ENCODE results near the gene HK1.

Gene HK1

DNA sequence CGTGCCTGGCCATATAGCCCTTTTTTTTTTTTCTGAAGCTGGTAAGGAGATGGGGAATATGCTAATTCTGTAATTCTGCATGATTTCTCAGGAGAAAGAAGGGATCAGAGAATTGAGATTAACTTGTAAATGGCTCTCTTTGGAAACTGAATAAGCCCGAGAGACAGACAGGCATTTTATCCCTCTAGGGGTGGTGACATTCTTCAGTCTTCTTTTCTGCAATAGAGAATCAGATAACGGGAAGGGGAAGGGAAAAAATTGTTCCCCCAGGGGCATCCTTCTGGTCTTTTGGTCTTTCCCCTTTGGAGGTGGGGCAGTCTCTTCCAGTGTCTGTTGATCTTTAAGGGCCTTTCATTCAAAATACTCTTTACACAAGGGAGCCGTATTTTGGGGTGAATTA lies 34.2 kb downstream of the HK1 start:
- TF ChIP-seq EZH2 (IDR thresholded peaks at IDR 0.05; ENCODE audit: borderline replicate concordance, low read length): no peak
- TF ChIP-seq, protein P1, sequence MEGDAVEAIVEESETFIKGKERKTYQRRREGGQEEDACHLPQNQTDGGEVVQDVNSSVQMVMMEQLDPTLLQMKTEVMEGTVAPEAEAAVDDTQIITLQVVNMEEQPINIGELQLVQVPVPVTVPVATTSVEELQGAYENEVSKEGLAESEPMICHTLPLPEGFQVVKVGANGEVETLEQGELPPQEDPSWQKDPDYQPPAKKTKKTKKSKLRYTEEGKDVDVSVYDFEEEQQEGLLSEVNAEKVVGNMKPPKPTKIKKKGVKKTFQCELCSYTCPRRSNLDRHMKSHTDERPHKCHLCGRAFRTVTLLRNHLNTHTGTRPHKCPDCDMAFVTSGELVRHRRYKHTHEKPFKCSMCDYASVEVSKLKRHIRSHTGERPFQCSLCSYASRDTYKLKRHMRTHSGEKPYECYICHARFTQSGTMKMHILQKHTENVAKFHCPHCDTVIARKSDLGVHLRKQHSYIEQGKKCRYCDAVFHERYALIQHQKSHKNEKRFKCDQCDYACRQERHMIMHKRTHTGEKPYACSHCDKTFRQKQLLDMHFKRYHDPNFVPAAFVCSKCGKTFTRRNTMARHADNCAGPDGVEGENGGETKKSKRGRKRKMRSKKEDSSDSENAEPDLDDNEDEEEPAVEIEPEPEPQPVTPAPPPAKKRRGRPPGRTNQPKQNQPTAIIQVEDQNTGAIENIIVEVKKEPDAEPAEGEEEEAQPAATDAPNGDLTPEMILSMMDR (IDR thresholded peaks at IDR 0.05; ENCODE audit: low read length): no peak
- Histone ChIP-seq H4K20me1 (ENCODE audit: insufficient read depth, low read length) (no peaks in the 10 kb centered on the region), H3K9me2 (ENCODE audit: low read depth, low read length) (no peaks in the 10 kb centered on the region), H3K4me2 (ENCODE audit: low read length) (no peak overlapping the region), H3F3A (ENCODE audit: insufficient read depth, low read length) (no peaks in the 10 kb centered on the region), H3K9me3 (ENCODE audit: low read length) (no peaks in the 10 kb centered on the region), H3K4me3 (ENCODE audit: low read depth, low read length, poor library complexity, severe bottlenecking) (no peak overlapping the region), H3K27ac (ENCODE audit: low read depth, low read length, poor library complexity, severe bottlenecking) (no peak overlapping the region), H3K36me3 (ENCODE audit: insufficient read depth, low read length) (no peaks in the 10 kb centered on the region; the same call in 1 of the 2 replicates), H2AFZ (ENCODE audit: low read length) (no peak overlapping the region), H3K9ac (ENCODE audit: low read length) (no peak overlapping the region), H3K79me2 (ENCODE audit: insufficient read depth, low read length) (no peaks in the 10 kb centered on the region), H3K27me3 (ENCODE audit: insufficient read depth, low read length) (no peaks in the 10 kb centered on the region; the same call in 1 of the 2 replicates), H3K4me1 (ENCODE audit: insufficient read depth, low read length, severe bottlenecking) (peaks cover 7% of the 10 kb centered on the region)

DNA sequence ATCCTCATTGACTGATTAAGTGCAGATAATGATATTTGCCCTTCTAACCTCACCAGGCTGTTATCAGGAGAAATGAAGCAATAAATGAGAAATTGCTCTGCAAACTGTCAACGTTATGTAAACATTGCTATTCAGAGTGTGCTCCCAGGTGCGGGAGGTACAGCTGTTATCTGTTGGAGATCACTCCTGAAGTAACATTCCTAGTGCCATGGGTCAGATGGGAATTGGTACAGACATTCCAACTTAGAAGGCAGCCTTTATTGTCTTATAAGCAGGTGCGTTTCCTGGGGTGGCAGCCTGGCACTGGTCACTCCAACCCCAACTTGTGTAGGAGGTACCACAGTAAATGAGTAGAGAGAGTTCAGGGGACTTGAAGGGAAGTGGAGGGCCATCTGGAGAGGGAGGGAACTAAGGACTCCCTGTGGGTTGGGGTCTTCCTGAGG lies 36.8 kb downstream of the HK1 start:
- Histone ChIP-seq H3K9ac (ENCODE audit: low read length) (no peak overlapping the region), H3K4me2 (ENCODE audit: low read length) (no peak overlapping the region), H3K9me2 (ENCODE audit: low read depth, low read length) (no peaks in the 10 kb centered on the region), H3F3A (ENCODE audit: insufficient read depth, low read length) (no peaks in the 10 kb centered on the region), H3K36me3 (ENCODE audit: insufficient read depth, low read length) (no peaks in the 10 kb centered on the region; the same call in 1 of the 2 replicates), H3K9me3 (ENCODE audit: low read length) (no peaks in the 10 kb centered on the region), H3K27me3 (ENCODE audit: insufficient read depth, low read length) (no peaks in the 10 kb centered on the region), H2AFZ (ENCODE audit: low read length) (no peak overlapping the region), H3K4me1 (ENCODE audit: insufficient read depth, low read length, severe bottlenecking) (peaks cover 21% of the 10 kb centered on the region), H3K27ac (ENCODE audit: low read depth, low read length, poor library complexity, severe bottlenecking) (no peak overlapping the region), H4K20me1 (ENCODE audit: insufficient read depth, low read length) (no peaks in the 10 kb centered on the region), H3K4me3 (ENCODE audit: low read depth, low read length, poor library complexity, severe bottlenecking) (no peak overlapping the region), H3K79me2 (ENCODE audit: insufficient read depth, low read length) (peaks cover 6% of the 10 kb centered on the region; the same call in 1 of the 2 replicates)
- no peak for TF ChIP-seq EZH2 (IDR thresholded peaks at IDR 0.05; ENCODE audit: borderline replicate concordance, low read length)
- TF ChIP-seq, protein P1 (IDR thresholded peaks at IDR 0.05; ENCODE audit: low read length): no peak

DNA sequence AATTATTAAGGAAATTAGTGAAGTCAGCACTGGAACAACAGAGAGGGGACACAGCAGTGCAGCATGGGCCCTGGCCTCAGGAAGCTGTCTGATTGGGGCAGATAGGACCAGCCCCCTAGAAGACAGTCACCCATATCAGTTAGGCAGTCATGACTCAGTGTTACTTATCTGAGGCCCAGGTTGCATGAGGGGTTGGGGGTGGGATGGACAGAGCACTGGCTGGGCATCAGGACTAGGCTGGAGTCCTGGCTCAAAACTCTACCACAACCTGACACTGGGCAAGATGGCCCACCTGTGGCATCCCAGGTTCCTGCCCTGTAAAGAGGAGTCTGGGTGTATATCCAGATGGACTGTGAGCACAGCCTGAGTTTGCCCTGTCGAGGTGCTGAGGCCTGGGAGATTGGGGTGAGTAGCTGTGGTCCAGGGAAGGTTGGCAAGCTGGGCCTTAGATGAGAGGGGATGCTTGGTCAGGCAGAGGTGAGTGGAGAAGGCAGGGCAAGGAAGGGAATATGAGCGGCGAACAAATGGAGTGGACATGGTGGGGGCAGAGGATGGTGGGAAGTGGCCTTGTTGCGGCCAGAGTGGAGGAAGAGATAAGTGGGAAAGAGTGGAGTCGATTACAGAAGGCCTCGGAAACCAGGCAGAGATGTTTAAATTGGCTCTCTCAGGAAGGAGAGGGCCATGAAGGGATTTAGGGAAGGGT lies 37.5 kb downstream of the HK1 start:
- TF ChIP-seq, protein P1 (IDR thresholded peaks at IDR 0.05; ENCODE audit: low read length): no peak
- TF ChIP-seq EZH2 (IDR thresholded peaks at IDR 0.05; ENCODE audit: borderline replicate concordance, low read length): no peak
- no peak overlapping the region for H2AFZ ChIP-seq (ENCODE audit: low read length)

More for the DNA sequence above, 37.5 kb downstream of the HK1 start:
- Histone ChIP-seq H4K20me1 (ENCODE audit: insufficient read depth, low read length) (no peaks in the 10 kb centered on the region), H3K4me1 (ENCODE audit: insufficient read depth, low read length, severe bottlenecking) (peaks cover 27% of the 10 kb centered on the region), H3K27ac (ENCODE audit: low read depth, low read length, poor library complexity, severe bottlenecking) (no peak overlapping the region), H3F3A (ENCODE audit: insufficient read depth, low read length) (no peaks in the 10 kb centered on the region), H3K9me2 (ENCODE audit: low read depth, low read length) (no peaks in the 10 kb centered on the region), H3K4me3 (ENCODE audit: low read depth, low read length, poor library complexity, severe bottlenecking) (no peak overlapping the region), H3K27me3 (ENCODE audit: insufficient read depth, low read length) (no peaks in the 10 kb centered on the region), H3K9me3 (ENCODE audit: low read length) (no peaks in the 10 kb centered on the region), H3K79me2 (ENCODE audit: insufficient read depth, low read length) (peaks cover 9% of the 10 kb centered on the region; the same call in 1 of the 2 replicates), H3K36me3 (ENCODE audit: insufficient read depth, low read length) (no peaks in the 10 kb centered on the region; the same call in 1 of the 2 replicates), H3K9ac (ENCODE audit: low read length) (no peak overlapping the region), H3K4me2 (ENCODE audit: low read length) (no peak overlapping the region)
